ENCODE results near the gene CHRNB1.

CHRNB1 gene

GRCh38 chr17:7415784-7416183 is 29.1 kb upstream of the CHRNB1 start:
- DNase-seq (ENCODE audit: low read depth) = no peak

GRCh38 chr17:7416323-7416722 is 28.5 kb upstream of the CHRNB1 start:
- no peak for DNase-seq (ENCODE audit: low read depth)

- DNase-seq (ENCODE audit: low read depth) = no peak
Observed at GRCh38 chr17:7417056-7417655, 27.7 kb upstream of the CHRNB1 start.

- DNase-seq (ENCODE audit: low read depth) = no peak
Observed at GRCh38 chr17:7418472-7419152, 26.2 kb upstream of the CHRNB1 start.

- no peak for DNase-seq (ENCODE audit: low read depth)
Observed at GRCh38 chr17:7419819-7420610, 24.8 kb upstream of the CHRNB1 start, which contains the start of gene SPEM1. Gene SPEM1 (plus strand): TSS chr17:7420324. CDS start chr17:7420385, 61 bp downstream.

- no peak for DNase-seq (ENCODE audit: low read depth)
Observed at GRCh38 chr17:7421186-7421585, 23.7 kb upstream of the CHRNB1 start.

GRCh38 chr17:7423679-7424078 is 21.2 kb upstream of the CHRNB1 start:
- DNase-seq (ENCODE audit: low read depth) = no peak

GRCh38 chr17:7425316-7425715 is 19.5 kb upstream of the CHRNB1 start, which contains the start of gene SPEM2:
Gene SPEM2 (plus strand): TSS chr17:7425616. CDS start chr17:7425689, 73 bp downstream.
- no peak for DNase-seq (ENCODE audit: low read depth)

GRCh38 chr17:7425756-7426155 is 19.1 kb upstream of the CHRNB1 start:
- no peak for DNase-seq (ENCODE audit: low read depth)

GRCh38 chr17:7426203-7426863 is 18.5 kb upstream of the CHRNB1 start:
- no peak for DNase-seq (ENCODE audit: low read depth)

- DNase-seq (ENCODE audit: low read depth) = no peak
Observed at GRCh38 chr17:7426896-7427489, 17.9 kb upstream of the CHRNB1 start.

- DNase-seq (ENCODE audit: low read depth) = no peak
Observed at GRCh38 chr17:7427549-7427948, 17.3 kb upstream of the CHRNB1 start.

GRCh38 chr17:7428557-7428956 is 16.3 kb upstream of the CHRNB1 start, which contains the start of gene SPEM3:
Gene SPEM3 (plus strand): TSS chr17:7428857. CDS start chr17:7428903, 46 bp downstream.
- no peak for DNase-seq (ENCODE audit: low read depth)

GRCh38 chr17:7429722-7430121 is 15.1 kb upstream of the CHRNB1 start:
- no peak for DNase-seq (ENCODE audit: low read depth)

- peak; percentile 50 for DNase-seq (ENCODE audit: low read depth)
Observed at GRCh38 chr17:7431231-7431630, 13.6 kb upstream of the CHRNB1 start.

GRCh38 chr17:7432296-7432695 is 12.6 kb upstream of the CHRNB1 start:
- DNase-seq (ENCODE audit: low read depth) = no peak

- DNase-seq (ENCODE audit: low read depth) = no peak
Observed at GRCh38 chr17:7435676-7436555, 8.9 kb upstream of the CHRNB1 start.

- DNase-seq (ENCODE audit: low read depth) = peak; percentile 70
Observed at GRCh38 chr17:7436556-7437368, 8.1 kb upstream of the CHRNB1 start.

- no peak for DNase-seq (ENCODE audit: low read depth)
Observed at GRCh38 chr17:7437369-7437863, 7.4 kb upstream of the CHRNB1 start.

All from amniotic epithelial cell (primary cell).